ENCODE results near the gene STRIP2.
"Not testable (repeated sequence)": the region's sequence is repeated elsewhere in the genome, so short reads cannot be mapped to it uniquely, and the experiment has no call there.

Gene STRIP2

DNA sequence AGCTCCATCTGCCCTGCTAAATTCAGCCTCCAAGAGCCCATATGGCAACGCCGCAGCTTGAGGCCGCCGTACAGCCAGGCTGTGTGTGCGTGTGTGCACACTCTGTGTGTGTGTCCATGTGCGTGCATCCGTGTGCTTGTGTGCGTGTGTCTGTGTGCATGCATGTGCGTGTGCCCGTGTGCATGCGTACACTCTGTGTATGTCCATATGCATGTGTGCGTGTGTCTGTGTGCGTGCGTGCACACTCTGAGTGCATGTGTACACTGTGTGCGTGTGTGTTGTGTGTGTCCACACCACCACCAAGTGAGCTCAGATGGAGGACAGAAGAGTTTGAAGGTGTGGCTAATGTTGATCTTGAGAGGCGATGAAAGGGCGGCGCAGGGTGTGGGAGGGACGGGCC lies 98.1 kb downstream of the STRIP2 start:
- DNase-seq (ENCODE audit: low read depth) = no peak

DNA sequence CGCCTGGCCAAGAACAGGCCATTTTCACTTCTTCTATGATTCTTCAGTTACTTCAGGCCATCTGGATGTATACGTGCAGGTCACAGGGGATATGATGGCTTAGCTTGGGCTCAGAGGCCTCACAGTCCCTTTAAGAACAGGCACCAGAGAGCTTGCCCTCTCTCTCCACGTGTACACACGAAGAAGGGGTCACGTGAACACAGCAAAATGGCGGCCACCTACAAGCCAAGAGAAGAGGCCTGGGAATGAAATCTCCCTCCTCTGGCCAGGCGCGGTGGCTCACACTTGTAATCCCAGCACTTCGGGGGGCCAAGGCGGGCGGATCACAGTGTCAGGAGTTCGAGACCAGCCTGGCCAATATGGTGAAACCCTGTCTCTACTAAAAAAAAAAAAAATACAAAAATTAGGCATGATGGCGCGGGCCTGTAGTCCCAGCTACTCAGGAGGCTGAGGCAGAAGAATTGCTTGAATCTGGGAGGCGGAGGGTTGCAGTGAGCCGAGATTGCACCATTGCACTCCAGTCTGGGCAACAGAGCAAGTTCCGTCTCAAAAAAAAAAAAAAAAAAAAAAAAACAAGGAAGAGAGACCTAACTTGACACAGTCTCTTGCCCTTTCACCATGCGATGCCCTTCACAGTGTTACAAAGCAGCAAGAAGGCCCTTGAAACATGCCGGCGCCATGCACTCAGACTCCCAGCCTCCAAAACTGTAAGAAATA lies 100.5 kb downstream of the STRIP2 start:
- not testable (repeated sequence) for DNase-seq (ENCODE audit: low read depth)

DNA sequence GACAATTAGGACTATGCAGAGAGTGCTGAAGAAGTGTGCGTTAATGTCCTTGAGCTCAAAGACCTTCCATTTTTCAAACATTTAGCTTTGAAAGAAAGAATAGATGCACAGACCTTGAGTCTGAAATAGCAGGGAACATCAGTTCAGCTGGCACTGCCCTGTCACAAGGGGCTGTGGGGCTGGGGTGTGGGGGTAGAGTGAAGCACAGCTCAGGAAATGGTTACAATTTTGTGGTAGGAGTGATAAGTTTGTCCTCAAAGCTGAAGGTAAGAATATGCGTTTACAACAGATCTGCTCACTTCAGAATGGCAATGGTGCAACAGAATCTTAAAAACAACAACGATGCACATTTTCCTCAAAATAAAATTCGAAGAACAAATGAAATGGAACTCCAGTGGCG lies 101.7 kb downstream of the STRIP2 start:
- no peak for DNase-seq (ENCODE audit: low read depth)

DNA sequence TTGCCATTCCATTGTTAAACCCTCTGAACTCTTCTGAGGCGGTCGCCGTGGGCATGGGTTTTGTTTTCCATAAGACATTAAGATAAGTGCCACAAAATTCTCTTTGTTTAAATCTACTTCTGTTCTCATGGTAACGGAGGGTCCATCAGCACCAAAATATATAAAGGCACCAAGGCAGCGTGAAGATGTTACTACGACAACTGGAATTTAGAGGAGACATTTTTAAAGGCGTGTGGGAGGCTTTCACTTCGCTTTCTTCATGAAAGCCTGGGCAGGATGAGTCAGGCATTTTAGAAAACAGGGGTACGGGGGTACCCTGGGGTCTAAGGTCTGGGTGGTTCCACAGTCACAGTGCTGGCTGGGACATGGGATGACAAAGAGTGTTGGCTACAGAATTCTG lies 102.1 kb downstream of the STRIP2 start:
- DNase-seq (ENCODE audit: low read depth) = no peak

All from activated T-cell treated with anti-CD3 and anti-CD28 coated beads for 24 hours (primary cell).